ENCODE measurements around the gene TCFL5.
"Not testable (repeated sequence)": the region's sequence is repeated elsewhere in the genome, so short reads cannot be mapped to it uniquely, and the experiment has no call there.

The TCFL5 gene

GRCh38 chr20:62855120-62855519 lies 6.5 kb downstream of the TCFL5 start:
- DNase-seq (ENCODE audit: low read depth in 2 of 2): no peak

DNA sequence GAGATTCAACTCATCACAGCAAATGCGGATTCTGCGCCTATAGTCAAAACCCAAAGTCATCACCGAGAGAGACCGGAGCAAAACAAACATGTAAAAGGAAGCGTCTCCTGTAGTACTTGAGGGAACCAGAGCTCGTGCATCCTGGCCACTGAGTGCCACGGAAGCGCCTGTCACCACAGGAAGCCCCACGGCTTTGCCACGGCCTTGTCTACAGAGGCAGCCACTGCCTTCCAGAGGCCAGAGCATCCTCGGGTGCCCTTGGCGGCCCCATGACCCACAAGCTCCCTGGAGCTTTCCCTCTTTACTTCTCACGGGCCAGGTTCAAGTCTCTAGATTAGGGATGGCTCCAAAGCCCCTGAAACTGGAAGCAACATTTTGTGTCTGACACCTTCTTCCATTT lies 7.5 kb downstream of the TCFL5 start:
- DNase-seq (ENCODE audit: low read depth in 2 of 2): no peak

GRCh38 chr20:62853304-62853703 lies 8.3 kb downstream of the TCFL5 start:
- DNase-seq (ENCODE audit: low read depth in 2 of 2): not testable (repeated sequence)

DNA sequence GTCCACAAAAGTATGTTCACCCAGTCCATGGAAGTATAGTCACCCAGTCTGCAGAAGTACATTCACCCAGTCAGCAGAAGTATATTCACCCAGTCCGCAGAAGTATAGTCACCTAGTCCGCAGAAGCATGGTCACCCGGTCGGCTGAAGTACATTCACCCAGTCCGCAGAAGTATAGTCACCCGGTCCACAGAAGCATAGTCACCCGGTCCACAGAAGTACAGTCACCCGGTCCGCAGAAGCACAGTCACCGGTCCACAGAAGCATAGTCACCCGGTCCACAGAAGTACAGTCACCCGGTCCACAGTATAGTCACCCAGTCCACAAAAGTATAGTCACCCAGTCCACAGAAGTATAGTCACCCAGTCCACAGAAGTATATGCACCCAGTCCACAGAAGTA lies 8.8 kb downstream of the TCFL5 start:
- no peak for DNase-seq (ENCODE audit: low read depth in 2 of 2)

GRCh38 chr20:62852196-62852595 lies 9.4 kb downstream of the TCFL5 start:
- DNase-seq (ENCODE audit: low read depth in 2 of 2): no peak

DNA sequence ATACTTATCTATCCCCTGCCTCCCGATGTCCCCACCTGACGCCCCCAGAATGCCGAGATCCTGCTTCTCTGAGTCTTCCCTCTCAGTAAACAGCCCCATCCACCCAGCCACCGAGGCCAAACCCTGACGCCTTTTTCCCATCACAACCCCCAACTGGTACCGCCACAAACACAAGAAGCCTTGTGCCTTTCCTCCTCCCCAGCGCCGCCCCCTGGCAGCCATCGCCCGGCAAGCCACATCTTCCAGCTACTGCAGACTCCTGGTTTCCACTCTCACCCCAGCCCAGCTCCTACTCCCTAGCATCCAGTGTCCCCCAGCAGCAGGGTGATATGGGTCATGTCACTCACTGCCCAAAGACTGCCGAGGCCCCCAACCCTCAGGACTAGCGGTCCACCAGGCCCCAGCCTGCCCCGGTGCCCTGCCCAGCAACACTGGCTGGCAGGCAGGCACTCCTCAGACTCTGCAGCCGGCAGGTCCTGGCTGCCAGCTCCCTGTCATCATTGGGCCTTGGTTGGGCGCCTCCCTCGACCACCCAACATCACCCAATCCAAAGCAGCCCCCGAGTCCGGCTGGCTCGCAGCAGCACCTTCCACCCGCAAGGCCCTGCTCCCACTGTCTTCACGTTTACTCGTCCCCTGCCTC lies 11.2 kb downstream of the TCFL5 start:
- no peak for DNase-seq (ENCODE audit: low read depth in 2 of 2)

DNA sequence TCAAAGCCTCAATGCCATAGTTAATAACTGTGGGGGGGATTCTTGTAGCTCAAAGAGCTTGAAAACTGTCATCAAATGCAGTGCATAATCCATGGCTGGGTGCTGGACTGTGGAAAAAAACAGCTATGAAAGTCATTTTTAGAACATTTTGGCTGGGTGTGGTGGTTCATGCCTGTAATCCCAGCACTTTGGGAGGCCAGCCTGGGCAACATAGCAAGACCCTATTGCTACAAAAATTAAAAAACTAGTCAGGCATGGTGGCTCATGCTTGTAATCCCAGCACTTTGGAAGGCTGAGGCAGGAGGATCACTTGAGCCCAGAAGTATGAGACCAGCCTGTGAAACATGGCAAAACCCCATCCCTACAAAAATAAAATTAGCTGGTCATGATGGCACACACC lies 12.2 kb downstream of the TCFL5 start:
- no peak for DNase-seq (ENCODE audit: low read depth in 2 of 2)

GRCh38 chr20:62848917-62849316 lies 12.7 kb downstream of the TCFL5 start:
- not testable (repeated sequence) for DNase-seq (ENCODE audit: low read depth in 2 of 2)

DNA sequence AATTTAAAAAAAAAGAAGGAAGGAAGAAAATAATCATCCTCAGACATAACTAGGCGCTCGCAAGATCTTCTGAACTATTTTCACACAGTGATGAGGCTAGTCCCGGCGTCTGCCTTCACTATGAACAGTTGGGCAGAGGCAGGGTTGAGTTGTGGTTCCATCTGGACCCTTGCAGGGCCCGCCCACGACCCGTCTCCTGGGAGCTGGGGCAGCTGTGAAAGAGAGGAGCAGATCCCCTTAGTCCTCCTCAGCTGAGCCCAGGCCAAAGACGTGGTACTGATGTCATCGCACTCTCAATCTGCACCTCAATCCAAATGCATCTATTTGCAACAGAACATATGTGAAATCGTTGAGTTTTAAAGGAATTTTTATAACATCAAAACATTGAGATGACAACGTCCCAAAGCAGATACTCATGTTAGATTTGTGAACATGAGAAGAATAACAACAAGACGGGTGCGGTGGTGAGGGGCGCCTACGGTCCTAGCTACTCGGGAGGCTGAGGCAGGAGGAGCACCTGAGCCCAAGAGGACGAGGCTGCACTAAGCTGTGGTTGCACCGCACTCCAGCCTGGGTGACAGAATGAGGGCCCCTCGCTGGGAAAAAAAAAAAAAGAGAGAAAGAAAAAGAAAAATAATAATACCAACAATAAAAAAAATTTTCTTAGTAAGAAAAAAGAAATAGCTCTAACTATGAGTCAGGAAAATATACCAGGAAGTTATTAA lies 15.3 kb downstream of the TCFL5 start:
- DNase-seq (ENCODE audit: low read depth in 2 of 2): no peak

DNA sequence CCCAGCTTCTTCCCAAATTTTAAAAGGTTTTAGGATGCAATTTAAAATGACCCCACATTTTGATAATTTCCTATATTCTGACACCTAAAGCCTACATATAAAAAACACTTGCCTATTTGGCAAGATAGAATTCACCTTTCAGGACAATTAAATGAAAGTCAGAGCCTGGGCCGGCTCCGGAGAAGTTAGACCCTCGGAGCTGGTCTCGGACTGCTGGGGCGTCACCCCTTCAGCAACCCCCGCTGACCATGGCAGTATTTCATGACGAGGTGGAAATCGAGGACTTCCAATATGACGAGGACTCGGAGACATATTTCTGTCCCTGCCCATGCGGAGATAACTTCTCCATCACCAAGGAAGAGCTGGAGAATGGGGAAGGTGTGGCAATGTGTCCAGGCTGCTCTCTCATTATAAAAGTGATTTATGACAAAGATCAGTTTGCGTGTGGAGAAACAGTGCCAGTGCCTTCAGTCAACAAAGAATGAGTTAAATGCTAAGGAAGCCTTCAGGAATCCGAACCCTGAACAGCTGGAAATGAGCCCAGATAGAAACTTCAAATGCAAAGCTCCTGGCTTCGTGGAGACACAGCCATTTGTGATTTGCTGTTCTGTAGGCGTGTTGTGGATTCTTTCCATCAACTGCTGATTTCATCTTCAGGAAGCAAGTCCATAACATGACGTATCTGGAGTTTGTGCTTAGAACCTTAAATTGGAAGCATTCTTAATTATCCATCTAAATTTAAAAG lies 16.0 kb downstream of the TCFL5 start:
- DNase-seq (ENCODE audit: low read depth in 2 of 2): no peak

GRCh38 chr20:62844182-62844581 lies 17.4 kb downstream of the TCFL5 start:
- no peak for DNase-seq (ENCODE audit: low read depth in 2 of 2)

DNA sequence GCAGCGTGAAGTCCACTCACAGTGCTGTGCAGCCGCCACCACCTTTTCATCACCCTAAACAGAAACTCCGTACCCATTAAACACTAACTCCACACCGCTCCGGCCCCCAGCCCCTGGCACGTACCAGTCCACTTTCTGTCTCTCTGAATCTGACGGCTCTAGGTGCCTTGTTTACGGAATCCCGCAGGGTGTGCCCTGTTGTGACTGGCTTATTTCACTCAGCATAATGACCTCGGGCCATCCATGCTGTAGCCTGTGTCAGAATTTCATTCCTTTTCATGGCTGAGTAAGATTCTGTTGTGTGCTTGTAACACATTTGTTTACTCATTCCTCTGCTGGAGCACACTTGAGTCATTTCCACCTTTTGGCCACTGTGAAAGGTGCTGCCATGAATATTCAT lies 18.0 kb downstream of the TCFL5 start:
- DNase-seq (ENCODE audit: low read depth in 2 of 2): no peak

GRCh38 chr20:62841705-62842212 lies 19.9 kb downstream of the TCFL5 start:
- DNase-seq (ENCODE audit: low read depth in 2 of 2): no peak

- DNase-seq (ENCODE audit: low read depth in 2 of 2): no peak
Measured at GRCh38 chr20:62840244-62841197, 21.1 kb downstream of the TCFL5 start.

GRCh38 chr20:62839816-62840215 lies 21.8 kb downstream of the TCFL5 start:
- no peak for DNase-seq (ENCODE audit: low read depth in 2 of 2)

- no peak for DNase-seq (ENCODE audit: low read depth in 2 of 2)
Measured at GRCh38 chr20:62839261-62839660, 22.4 kb downstream of the TCFL5 start.

- DNase-seq (ENCODE audit: low read depth in 2 of 2): no peak
Measured at GRCh38 chr20:62838128-62838891, 23.3 kb downstream of the TCFL5 start.

GRCh38 chr20:62837790-62838127 lies 23.9 kb downstream of the TCFL5 start:
- DNase-seq (ENCODE audit: low read depth in 2 of 2): no peak

GRCh38 chr20:62836967-62837490 lies 24.6 kb downstream of the TCFL5 start:
- no peak for DNase-seq (ENCODE audit: low read depth in 2 of 2)

Data from stimulated activated CD4-positive, alpha-beta T cell treated with anti-CD3 and anti-CD28 coated beads, Interleukin-15, amount 100 ng/mL, for 48 hours (primary cell).